B cell (primary cell): ENCODE data around the gene ITCH. TPM values are rescaled to one million over a fixed set of nuclear protein-coding genes. Genes with fewer than 3 reads are reported as not detected.

Experiments
- ATAC-seq: fragments of 200-7000 bp; cut with Tn5 transposase; one replicate; pipeline ENCODE4 v1.10.0; 2021; ENCODE audit warnings: low read depth, mild to moderate bottlenecking, moderate number of reproducible peaks, moderate library complexity
- CTCF ChIA-PET: fragments of 350-600 bp; sonication (Branson Sonifier 250); formaldehyde crosslinking; loops from one replicate; lab custom pipeline; 2021; ENCODE audit warnings: antibody characterized with exemption, inconsistent platforms; lab: Charles Lee
- POLR2A ChIA-PET: fragments of 350-600 bp; sonication (Branson Sonifier 250); formaldehyde crosslinking; loops from one replicate; lab custom pipeline; 2021; ENCODE audit warnings: antibody characterized with exemption; lab: Charles Lee
- DNase-seq: peaks from one replicate; pipeline ENCODE4 v3.0.0; 2013
- H2AFZ ChIP-seq: 2 replicates; pipeline ENCODE4 v1.6.1; 2012; ENCODE audit warnings: mild to moderate bottlenecking, low read depth, low read length; ENCODE audit not compliant: insufficient read depth, poor library complexity, severe bottlenecking
- H3K27ac ChIP-seq, 2 donors: 1 replicate in 1 of 2; 2 replicates in 1 of 2; pipeline ENCODE4 v1.5.1; 2012 to 2013; ENCODE audit warnings: low read length in 2 of 2, mild to moderate bottlenecking in 2 of 2, moderate library complexity in 1 of 2
- H3K27me3 ChIP-seq, 4 experiments: fragments of 200-600 bp in 1 of 4; sonication (generic) in 1 of 4; replicated peaks in 1 of 4; 1 replicate in 2 of 4; 2 replicates in 2 of 4; pipeline versions ENCODE4 v1.6.1 to v1.7.0; 2013 to 2016; ENCODE audit warnings: low read length in 3 of 4, mild to moderate bottlenecking in 2 of 4, mixed read lengths in 1 of 4, moderate library complexity in 1 of 4; ENCODE audit not compliant: insufficient read depth in 4 of 4, control insufficient read depth in 3 of 4; ENCODE audit errors: control extremely low read depth in 1 of 4
- H3K36me3 ChIP-seq, 2 experiments: replicated peaks in 1 of 2; 1 replicate in 1 of 2; 2 replicates in 1 of 2; pipeline versions ENCODE4 v1.6.1 to v1.7.1; 2013; ENCODE audit warnings: low read length in 1 of 2; ENCODE audit not compliant: insufficient read depth in 2 of 2, control insufficient read depth in 1 of 2; ENCODE audit errors: control extremely low read depth in 1 of 2, extremely low read depth in 1 of 2
- H3K4me1 ChIP-seq, 2 donors: fragments of 200-600 bp in 1 of 2; sonication (generic) in 1 of 2; 1 replicate in 1 of 2; 2 replicates in 1 of 2; pipeline versions ENCODE4 v1.5.1 to v1.6.1; 2013 to 2017; ENCODE audit warnings: low read length in 2 of 2; ENCODE audit not compliant: control insufficient read depth in 2 of 2, insufficient read depth in 2 of 2
- H3K4me2 ChIP-seq: replicated peaks from 2 replicates; pipeline ENCODE3; 2012; ENCODE audit warnings: mild to moderate bottlenecking, low read depth, low read length; ENCODE audit not compliant: poor library complexity, severe bottlenecking
- H3K4me3 ChIP-seq, 5 experiments: fragments of 200-600 bp in 1 of 5; sonication (generic) in 1 of 5; 1 replicate in 3 of 5; 2 replicates in 2 of 5; pipeline versions ENCODE4 v1.5.1 to v1.7.0; 2011 to 2016; ENCODE audit warnings: low read length in 4 of 5, mild to moderate bottlenecking in 4 of 5, low read depth in 2 of 5, control low read depth in 1 of 5, moderate library complexity in 1 of 5; ENCODE audit not compliant: insufficient read depth in 1 of 5; ENCODE audit errors: control extremely low read depth in 1 of 5, extremely low read depth in 1 of 5
- H3K79me2 ChIP-seq: fragments of 200-600 bp; sonication (generic); one replicate; pipeline ENCODE4 v1.6.0; 2016; ENCODE audit warnings: low read length; ENCODE audit not compliant: control insufficient read depth, insufficient read depth
- H3K9ac ChIP-seq: fragments of 200-600 bp; sonication (generic); 2 replicates; pipeline ENCODE4 v1.6.1; 2017; ENCODE audit warnings: mild to moderate bottlenecking, low read length, moderate library complexity
- H3K9me3 ChIP-seq, 3 donors: one replicate each; pipeline versions ENCODE4 v1.6.1 to v1.7.1; 2013; ENCODE audit warnings: low read length in 2 of 3; ENCODE audit not compliant: control insufficient read depth in 2 of 3, insufficient read depth in 1 of 3; ENCODE audit errors: control extremely low read depth in 1 of 3
- H4K20me1 ChIP-seq: 2 replicates; pipeline ENCODE4 v1.6.0; 2012; ENCODE audit warnings: mild to moderate bottlenecking, low read length; ENCODE audit not compliant: insufficient read depth, control insufficient read depth, poor library complexity, severe bottlenecking
- H3K27ac Mint-ChIP-seq: one replicate; pipeline ENCODE4 v1.8.0; 2021; ENCODE audit warnings: mixed read lengths
- H3K27me3 Mint-ChIP-seq: one replicate; pipeline ENCODE4 v1.8.0; 2021; ENCODE audit warnings: mixed read lengths
- H3K4me1 Mint-ChIP-seq: one replicate; pipeline ENCODE4 v1.8.0; 2021; ENCODE audit warnings: mixed read lengths
- H3K4me3 Mint-ChIP-seq: one replicate; pipeline ENCODE4 v1.8.0; 2021; ENCODE audit warnings: mixed read lengths
- H3K9me3 Mint-ChIP-seq: one replicate; pipeline ENCODE4 v1.8.0; 2022; ENCODE audit warnings: mixed read lengths; ENCODE audit not compliant: insufficient read depth
- CTCF ChIP-seq: fragments of 200-600 bp; IDR thresholded peaks from one replicate; pipeline ENCODE4 v1.8.0; 2022; ENCODE audit warnings: antibody characterized with exemption, mild to moderate bottlenecking
- EZH2 ChIP-seq: IDR thresholded peaks from 2 replicates; pipeline ENCODE4 v1.6.1; 2012; ENCODE audit warnings: borderline replicate concordance, low read depth, mild to moderate bottlenecking, moderate library complexity, low read length; ENCODE audit not compliant: insufficient read depth, poor library complexity, severe bottlenecking
- WGBS: methylation state at CpG from one replicate; pipeline ENCODE4 v1.1.5; 2013; ENCODE audit warnings: missing lambda C conversion rate; ENCODE audit not compliant: insufficient coverage; 5-methylcytosine and 5-hydroxymethylcytosine counted together
- intact Hi-C: fragments of 100-400 bp; cut with micrococcal nuclease; formaldehyde crosslinking; loops from one replicate; pipeline ENCODE4 v1.10.0; 2022
- polyA plus RNA-seq: library from polyadenylated mRNA; depleted of rRNA; stranded (reverse); fragments of >200 nt; gene quantifications from 2 replicates; pipeline ENCODE4 v1.2.3, GENCODE V29; 2012
- small RNA-seq: library from RNA; depleted of rRNA; stranded (forward); fragments of <200 nt; gene quantifications from one replicate; pipeline ENCODE3, GENCODE V24; 2012; ENCODE audit warnings: low replicate concordance, low read depth; ENCODE audit not compliant: insufficient read length
- total RNA-seq, 2 donors: library from RNA; stranded (reverse); fragments of 120-200 nt in 1 of 2; gene quantifications; 1 replicate in 1 of 2; 2 replicates in 1 of 2; pipeline versions ENCODE4 v1.2.3 to v1.2.4, GENCODE V29; 2013 to 2022

The ITCH gene
- total and polyA plus RNA-seq, 2 donors (not counting 1 experiment from before 2014, with no cell fraction given): 10.0 to 110 TPM

DNA sequence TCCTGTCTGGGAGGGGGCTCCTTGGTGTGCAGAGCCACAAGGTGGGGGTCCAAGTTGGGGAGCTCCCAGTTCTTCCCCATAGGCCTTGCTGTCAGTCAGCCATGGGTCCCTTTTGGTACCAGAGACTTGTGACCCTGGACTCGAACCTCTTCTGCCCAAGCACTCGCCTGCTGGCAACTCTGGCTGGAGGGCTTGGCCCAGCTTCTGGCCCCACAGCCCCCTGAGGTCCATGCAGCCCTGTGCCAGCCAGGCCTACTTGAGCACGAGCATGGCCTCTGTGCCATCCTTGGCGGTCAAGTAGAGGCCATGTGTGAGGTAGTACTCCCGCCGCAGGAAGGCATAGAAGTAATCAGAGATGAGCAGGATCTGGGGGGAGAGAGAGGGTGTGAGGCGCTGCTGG, 197.5 kb downstream of the ITCH start:
- Histone ChIP-seq H3K9me3 (no peaks in the 10 kb centered on the region), H3K27ac (peak overlapping the region; percentile 9 to 38), H3K4me3 (no peak overlapping the region), H4K20me1 (no peaks in the 10 kb centered on the region), H3K79me2 (no peaks in the 10 kb centered on the region), H3K36me3 (no peaks in the 10 kb centered on the region), H3K4me1 (peaks cover 8 to 14% of the 10 kb centered on the region in 2 donors), H3K27me3 (no peaks in the 10 kb centered on the region), H3K4me2 (no peak overlapping the region), H3K9ac (no peak overlapping the region), H2AFZ (no peak overlapping the region)
- WGBS: 97% methylated on average over 6 of the region's 7 CpGs
- ATAC-seq: no peak
- Mint-ChIP-seq H3K27me3 (no peaks in the 10 kb centered on the region), H3K27ac (no peak overlapping the region), H3K9me3 (no peaks in the 10 kb centered on the region), H3K4me1 (peaks cover 13% of the 10 kb centered on the region), H3K4me3 (no peak overlapping the region)
- peak; percentile 43 for DNase-seq
- CTCF ChIA-PET: interaction anchor here (1.2 to 3.4 kb wide), 2 partner anchors 22 to 149 kb away, joined by 3 to 10 read pairs; no protein-coding TSS in a partner anchor
- no peak for TF ChIP-seq CTCF
- no peak for TF ChIP-seq EZH2
- intact Hi-C loops: no loop called here
- POLR2A ChIA-PET: no interaction called here

Small RNAs within 50 kb of the gene (small RNA-seq; reads per million reads assigned to genes)
- gene AL356299.1: not detected
- not detected for gene MIR644A
- gene RF00019: not detected

Other genes starting within 250 kb of the ITCH start
- not detected in 2 replicates for gene ASIP, start 121.8 kb upstream of the ITCH start, total RNA-seq
- 0.24 TPM in 1 of 2 replicates, not detected in the other for gene ASIP, start 121.8 kb upstream of the ITCH start, polyA plus RNA-seq
- gene AHCY, start 59.9 kb upstream of the ITCH start, total RNA-seq: 43.6 and 43.8 TPM in 2 replicates
- 37.8 and 44.0 TPM in 2 replicates for gene AHCY, start 59.9 kb upstream of the ITCH start, polyA plus RNA-seq
- gene DYNLRB1, start 153.1 kb downstream of the ITCH start, total RNA-seq: 43.8 and 55.3 TPM in 2 replicates
- gene DYNLRB1, start 153.1 kb downstream of the ITCH start, polyA plus RNA-seq: 116 and 120 TPM in 2 replicates
- 3.5 and 4.5 TPM in 2 replicates for gene MAP1LC3A, start 195.4 kb downstream of the ITCH start, total RNA-seq
- 10.5 and 23.8 TPM in 2 replicates for gene MAP1LC3A, start 195.4 kb downstream of the ITCH start, polyA plus RNA-seq